Erythroblast (primary cell): ENCODE results near the gene POLD3.

ENCODE experiments used
- GATA1 ChIP-seq: IDR thresholded peaks from 2 replicates; pipeline ENCODE4 v1.6.1; 2011; ENCODE audit warnings: low read depth, mild to moderate bottlenecking, control low read depth, low read length, moderate library complexity
- POLR2A ChIP-seq: IDR thresholded peaks from 2 replicates; pipeline ENCODE4 v1.6.1; 2011; ENCODE audit warnings: mild to moderate bottlenecking, low read length

DNA sequence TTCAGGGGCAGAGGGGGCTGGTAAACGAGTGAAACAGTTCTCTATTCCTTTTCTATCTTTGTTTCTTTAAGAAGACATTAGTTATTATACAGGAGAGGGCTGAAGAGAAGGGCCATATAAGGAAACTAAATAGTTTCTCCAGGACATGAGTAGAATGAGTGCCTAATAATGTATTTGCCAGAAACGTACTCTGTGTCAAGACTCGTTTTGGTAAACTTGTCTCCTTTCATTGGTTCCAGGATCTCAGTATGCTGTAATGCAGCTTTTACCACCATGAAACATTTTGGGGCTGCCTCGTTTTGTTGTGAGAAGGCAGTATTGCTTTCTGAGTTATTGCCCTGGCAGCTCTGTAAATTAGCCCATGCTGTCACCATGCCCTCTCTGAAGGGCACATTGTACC, 51.7 kb downstream of the POLD3 start:
- no peak for TF ChIP-seq POLR2A
- no peak for TF ChIP-seq GATA1
